H9 (cell line): ENCODE results near the gene CHMP4A. TPM values are rescaled to one million over a fixed set of nuclear protein-coding genes. Genes with fewer than 3 reads are reported as not detected.

Experiments
- DNase-seq: peaks from one replicate; pipeline ENCODE4 v3.0.0-alpha.2; 2017
- H2AFZ ChIP-seq: one replicate; pipeline ENCODE4 v1.6.1; 2013; ENCODE audit warnings: mild to moderate bottlenecking, low read length, control low read depth, moderate library complexity
- H2AK5ac ChIP-seq: 2 replicates; pipeline ENCODE4 v1.6.1; 2013; ENCODE audit warnings: low read length, control low read depth, mixed read lengths; ENCODE audit not compliant: insufficient read length
- H2BK120ac ChIP-seq: one replicate; pipeline ENCODE4 v1.6.1; 2013; ENCODE audit warnings: low read depth, mild to moderate bottlenecking, low read length, control low read depth, inconsistent platforms; ENCODE audit not compliant: poor library complexity, severe bottlenecking
- H2BK12ac ChIP-seq: 2 replicates; pipeline ENCODE4 v1.6.1; 2013; ENCODE audit warnings: low read length, control low read depth, mixed read lengths, low read depth; ENCODE audit not compliant: insufficient read length
- H2BK15ac ChIP-seq: 2 replicates; pipeline ENCODE4 v1.6.1; 2013; ENCODE audit warnings: low read depth, low read length, control low read depth
- H2BK20ac ChIP-seq: one replicate; pipeline ENCODE4 v1.6.1; 2013; ENCODE audit warnings: low read depth, mild to moderate bottlenecking, low read length, control low read depth, inconsistent platforms; ENCODE audit not compliant: poor library complexity, severe bottlenecking
- H2BK5ac ChIP-seq: 2 replicates; pipeline ENCODE4 v1.6.1; 2013; ENCODE audit warnings: low read length, control low read depth, mixed read lengths; ENCODE audit not compliant: insufficient read length
- H3K14ac ChIP-seq: 2 replicates; pipeline ENCODE4 v1.6.1; 2013; ENCODE audit warnings: low read length, control low read depth; ENCODE audit not compliant: insufficient read depth
- H3K18ac ChIP-seq: 2 replicates; pipeline ENCODE4 v1.6.1; 2013; ENCODE audit warnings: low read depth, mild to moderate bottlenecking, mixed read lengths, low read length, control low read depth; ENCODE audit not compliant: insufficient read length
- H3K23ac ChIP-seq: 2 replicates; pipeline ENCODE4 v1.6.1; 2013; ENCODE audit warnings: low read length, control low read depth, mixed read lengths, low read depth; ENCODE audit not compliant: insufficient read length
- H3K23me2 ChIP-seq: 2 replicates; pipeline ENCODE4 v1.6.1; 2013; ENCODE audit warnings: low read depth, mild to moderate bottlenecking, mixed read lengths, low read length, control low read depth; ENCODE audit not compliant: insufficient read length, poor library complexity, severe bottlenecking
- H3K27ac ChIP-seq: 2 replicates; pipeline ENCODE4 v1.5.1; 2013; ENCODE audit warnings: low read length, control low read depth, mixed read lengths, low read depth; ENCODE audit not compliant: insufficient read length
- H3K27me3 ChIP-seq: 2 replicates; pipeline ENCODE4 v1.6.1; 2013; ENCODE audit warnings: low read length, control low read depth, inconsistent platforms; ENCODE audit not compliant: insufficient read depth
- H3K4ac ChIP-seq: 2 replicates; pipeline ENCODE4 v1.6.1; 2013; ENCODE audit warnings: low read depth, mild to moderate bottlenecking, control low read depth, inconsistent platforms, low read length, moderate library complexity
- H3K4me1 ChIP-seq: 2 replicates; pipeline ENCODE4 v1.6.1; 2013; ENCODE audit warnings: low read length, control low read depth, inconsistent platforms; ENCODE audit not compliant: insufficient read depth
- H3K4me2 ChIP-seq: 2 replicates; pipeline ENCODE4 v1.6.1; 2013; ENCODE audit warnings: low read length, control low read depth, mixed read lengths; ENCODE audit not compliant: insufficient read length, insufficient read depth
- H3K56ac ChIP-seq: 2 replicates; pipeline ENCODE4 v1.6.1; 2013; ENCODE audit warnings: low read depth, mild to moderate bottlenecking, mixed read lengths, low read length, control low read depth; ENCODE audit not compliant: insufficient read length
- H3K79me1 ChIP-seq: 2 replicates; pipeline ENCODE4 v1.6.1; 2013; ENCODE audit warnings: low read depth, mild to moderate bottlenecking, moderate library complexity, low read length, control low read depth, inconsistent platforms; ENCODE audit not compliant: insufficient read depth, poor library complexity, severe bottlenecking
- H3K79me2 ChIP-seq: 2 replicates; pipeline ENCODE4 v1.6.1; 2013; ENCODE audit warnings: low read length, control low read depth, inconsistent platforms; ENCODE audit not compliant: insufficient read depth
- H3K9ac ChIP-seq: 2 replicates; pipeline ENCODE4 v1.6.1; 2013; ENCODE audit warnings: low read length, control low read depth, mixed read lengths; ENCODE audit not compliant: insufficient read length; ENCODE audit errors: extremely low read depth
- H3K9me3 ChIP-seq: one replicate; pipeline ENCODE4 v1.6.1; 2013; ENCODE audit warnings: low read depth, low read length, inconsistent platforms; ENCODE audit not compliant: control insufficient read depth
- H3T11ph ChIP-seq: one replicate; pipeline ENCODE4 v1.6.1; 2013; ENCODE audit warnings: mild to moderate bottlenecking, low read length, control low read depth, inconsistent platforms
- H4K20me1 ChIP-seq: one replicate; pipeline ENCODE4 v1.6.1; 2013; ENCODE audit not compliant: control insufficient read depth, insufficient read length, insufficient read depth
- H4K5ac ChIP-seq: 2 replicates; pipeline ENCODE4 v1.6.1; 2013; ENCODE audit warnings: low read depth, mild to moderate bottlenecking, mixed read lengths, low read length, control low read depth; ENCODE audit not compliant: insufficient read length
- H4K8ac ChIP-seq: replicated peaks from 2 replicates; pipeline ENCODE4 v1.6.1; 2013; ENCODE audit warnings: low read length, control low read depth, mixed read lengths, low read depth; ENCODE audit not compliant: insufficient read length
- H4K91ac ChIP-seq: 2 replicates; pipeline ENCODE4 v1.6.1; 2013; ENCODE audit warnings: low read depth, mild to moderate bottlenecking, moderate library complexity, mixed read lengths, low read length, control low read depth; ENCODE audit not compliant: insufficient read length
- H3K27ac Mint-ChIP-seq, 3 experiments: 2 replicates in 2 of 3; 3 replicates in 1 of 3; pipeline ENCODE4 v1.8.0; 2020 to 2021; ENCODE audit warnings: mixed read lengths in 3 of 3, mild to moderate bottlenecking in 1 of 3, moderate library complexity in 1 of 3
- H3K27me3 Mint-ChIP-seq: 2 replicates; pipeline ENCODE4 v1.8.0; 2021; ENCODE audit warnings: low read depth, mild to moderate bottlenecking, moderate library complexity, mixed read lengths
- H3K36me3 Mint-ChIP-seq, 3 experiments: 2 replicates in 2 of 3; 3 replicates in 1 of 3; pipeline ENCODE4 v1.8.0; 2020 to 2021; ENCODE audit warnings: low read depth in 3 of 3, mixed read lengths in 3 of 3; ENCODE audit not compliant: insufficient read depth in 1 of 3
- H3K4me1 Mint-ChIP-seq, 2 experiments: 2 replicates each; pipeline ENCODE4 v1.8.0; 2020; ENCODE audit warnings: mixed read lengths in 2 of 2
- H3K4me3 Mint-ChIP-seq, 2 experiments: 2 replicates in 1 of 2; 3 replicates in 1 of 2; pipeline ENCODE4 v1.8.0; 2020 to 2021; ENCODE audit warnings: mild to moderate bottlenecking in 2 of 2, mixed read lengths in 2 of 2, moderate library complexity in 1 of 2
- H3K9me3 Mint-ChIP-seq, 2 experiments: 2 replicates in 1 of 2; 3 replicates in 1 of 2; pipeline ENCODE4 v1.8.0; 2020; ENCODE audit warnings: mild to moderate bottlenecking in 2 of 2, mixed read lengths in 2 of 2, moderate library complexity in 1 of 2
- CTCF ChIP-seq: fragments of 200-600 bp; sonication (generic); conservative IDR thresholded peaks from 3 replicates; pipeline ENCODE4 v1.8.0; 2021; ENCODE audit warnings: antibody characterized with exemption, mild to moderate bottlenecking
- WGBS: extraction: QIAGEN DNeasy Blood & Tissue Kit; methylation state at CpG from one replicate; pipeline ENCODE4 v1.1.7; 2013; ENCODE audit warnings: missing lambda C conversion rate, low lambda C conversion rate, mixed read lengths; ENCODE audit not compliant: insufficient read length; ENCODE audit errors: extremely low coverage; 5-methylcytosine and 5-hydroxymethylcytosine counted together
- total RNA-seq: library from RNA; stranded (reverse); gene quantifications from 2 replicates; pipeline ENCODE4 v1.2.1, GENCODE V29; 2021

The CHMP4A gene
- total RNA-seq, 1 experiment from 2014 or later, result 46.2 TPM

GRCh38 chr14:24238123-24238522 is 24.8 kb upstream of the CHMP4A start:
- no CpG with 5 or more reads among the region's 5 CpGs for WGBS

More at GRCh38 chr14:24238123-24238522, 24.8 kb upstream of the CHMP4A start:
- no peak overlapping the region for H3K14ac ChIP-seq
- no peak overlapping the region for H2BK120ac ChIP-seq
- H3K79me1 ChIP-seq, result no peaks in the 10 kb centered on the region
- no peak overlapping the region for H3K9ac ChIP-seq
- H2AFZ ChIP-seq, result no peak overlapping the region
- no peak for DNase-seq
- H3K4me1 ChIP-seq, result 0 out of 2 replicates have a peak, but pooled peaks cover 6% of the 10 kb centered on the region
- H4K5ac ChIP-seq, result no peak overlapping the region
- no peak overlapping the region for H3K23ac ChIP-seq
- no peaks in the 10 kb centered on the region for H3K9me3 ChIP-seq
- H3K27me3 ChIP-seq, result no peaks in the 10 kb centered on the region
- H3K27me3 Mint-ChIP-seq, result no peaks in the 10 kb centered on the region
- H3K23me2 ChIP-seq, result peaks cover 11% of the 10 kb centered on the region
- no peak overlapping the region for H2BK12ac ChIP-seq
- H4K20me1 ChIP-seq, result peaks cover 2% of the 10 kb centered on the region
- no peak overlapping the region for H4K8ac ChIP-seq
- no peak overlapping the region for H3T11ph ChIP-seq
- H3K79me2 ChIP-seq, result no peaks in the 10 kb centered on the region
- H3K27ac ChIP-seq, result no peak overlapping the region
- H3K4me1 Mint-ChIP-seq, result peaks cover 12 to 17% of the 10 kb centered on the region in 2 experiments
- H3K4me3 Mint-ChIP-seq, result no peak overlapping the region; a peak in 1 of 5 replicates
- H2AK5ac ChIP-seq, result no peak overlapping the region
- TF ChIP-seq CTCF, result no peak
- H2BK5ac ChIP-seq, result no peak overlapping the region
- no peak overlapping the region for H4K91ac ChIP-seq
- no peak overlapping the region for H2BK20ac ChIP-seq
- peaks cover 35 to 68% (median 67%) of the 10 kb centered on the region in 3 experiments; a peak in 6 of 7 replicates for H3K36me3 Mint-ChIP-seq
- no peak overlapping the region for H3K27ac Mint-ChIP-seq
- H3K4ac ChIP-seq, result no peak overlapping the region
- no peak overlapping the region for H3K56ac ChIP-seq
- H3K4me2 ChIP-seq, result no peak overlapping the region
- no peak overlapping the region for H3K18ac ChIP-seq
- no peaks in the 10 kb centered on the region for H3K9me3 Mint-ChIP-seq
- H2BK15ac ChIP-seq, result no peak overlapping the region
